ENCODE data around the gene SOHLH2. TPM values are rescaled to one million over a fixed set of nuclear protein-coding genes. Genes with fewer than 3 reads are reported as not detected.

SOHLH2 gene
- total and polyA plus RNA-seq, 2 of the 4 experiments (the other 2 are of a cell fraction) = 0.17 to 0.18 TPM

DNA sequence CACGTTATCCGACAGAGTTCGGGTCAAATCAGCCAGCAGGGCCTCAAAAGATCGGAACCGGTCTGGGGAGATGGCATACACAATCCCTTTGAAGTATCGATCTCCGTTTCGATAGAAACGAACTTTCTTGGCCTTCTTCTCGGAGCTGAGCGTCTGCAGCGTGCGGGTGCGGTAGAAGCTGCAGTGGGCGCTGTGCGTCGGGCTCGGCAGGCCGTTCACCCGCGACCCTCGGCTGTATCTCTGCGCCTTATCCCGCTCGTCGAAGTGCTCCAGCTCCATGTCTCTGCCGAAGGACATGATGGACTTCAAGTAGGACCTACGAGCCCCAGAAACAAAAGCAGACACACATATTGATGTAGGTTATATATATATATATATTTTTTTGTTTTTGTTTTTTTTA, 88.5 kb downstream of the SOHLH2 start:
- ChIA-PET POLR2A (ENCODE audit: unreplicated experiment) (no interaction called here), CTCF (interaction anchor here (0.7 kb wide), 1 partner anchor 19 kb away, joined by 3 read pairs; no protein-coding TSS in a partner anchor)
- Histone ChIP-seq H2BK120ac (ENCODE audit: low read depth, low read length) (no peak overlapping the region), H3K4me1 (ENCODE audit: control insufficient read depth, insufficient read depth, low read length) (no peaks in the 10 kb centered on the region), H3K9me3 (ENCODE audit: control insufficient read depth, insufficient read depth, low read length) (no peaks in the 10 kb centered on the region), H3K4me2 (ENCODE audit: low read depth, low read length) (no peak overlapping the region), H3K27me3 (ENCODE audit: control insufficient read depth, insufficient read depth, low read length) (peaks cover 20% of the 10 kb centered on the region), H2AK9ac (replicated peaks; ENCODE audit: low read depth, low read length, poor library complexity) (no peak overlapping the region), H3K23ac (ENCODE audit: low read depth, low read length) (no peak overlapping the region), H3K4me3 (ENCODE audit: insufficient read depth, low read depth, low read length) (no peak overlapping the region), H2AFZ (replicated peaks; ENCODE audit: low read length, poor library complexity) (no peak overlapping the region), H4K5ac (ENCODE audit: low read depth, low read length) (no peak overlapping the region), H3K9me1 (ENCODE audit: insufficient read depth, low read length) (no peaks in the 10 kb centered on the region), H4K20me1 (ENCODE audit: insufficient read depth, low read length) (no peaks in the 10 kb centered on the region), H3K56ac (ENCODE audit: extremely low read depth, insufficient read depth, low read length) (no peak overlapping the region), H2AK5ac (ENCODE audit: low read depth, low read length) (no peak overlapping the region), H3K79me1 (ENCODE audit: low read depth in 1 of 2, low read length in 2 of 2) (no peaks in the 10 kb centered on the region), H4K91ac (ENCODE audit: insufficient read depth, low read depth, low read length) (no peak overlapping the region), H3K4ac (ENCODE audit: low read depth, low read length) (no peak overlapping the region), H4K8ac (ENCODE audit: low read depth in 2 of 2, low read length in 2 of 2) (no peak overlapping the region), H3K36me3 (ENCODE audit: control insufficient read depth, insufficient read depth, low read length) (no peaks in the 10 kb centered on the region), H2BK20ac (ENCODE audit: low read depth, low read length) (no peak overlapping the region), H3K9ac (ENCODE audit: low read depth, low read length) (no peak overlapping the region), H3K27ac (ENCODE audit: insufficient read depth, low read length) (no peak overlapping the region), H3K14ac (replicated peaks; ENCODE audit: low read depth, low read length) (no peak overlapping the region), H2BK15ac (ENCODE audit: low read depth, low read length) (no peak overlapping the region), H2BK5ac (ENCODE audit: low read depth, low read length, poor library complexity, severe bottlenecking) (no peak overlapping the region), H3K18ac (ENCODE audit: low read depth, low read length) (no peak overlapping the region)
- BruUV-seq (replicated peaks) = no TSS peak
- intact Hi-C loops (cut with micrococcal nuclease) (no loop called here), dilution Hi-C loops (cut with HindIII; ENCODE audit: low sequenced_read_pairs, unreplicated experiment) (no loop called here), in situ Hi-C loops (cut with MboI; ENCODE audit: low sequenced_read_pairs) (no loop called here)
- no peak for DNase-seq
- no peak for ATAC-seq (ENCODE audit: low read depth)
- TF ChIP-seq, protein P1, sequence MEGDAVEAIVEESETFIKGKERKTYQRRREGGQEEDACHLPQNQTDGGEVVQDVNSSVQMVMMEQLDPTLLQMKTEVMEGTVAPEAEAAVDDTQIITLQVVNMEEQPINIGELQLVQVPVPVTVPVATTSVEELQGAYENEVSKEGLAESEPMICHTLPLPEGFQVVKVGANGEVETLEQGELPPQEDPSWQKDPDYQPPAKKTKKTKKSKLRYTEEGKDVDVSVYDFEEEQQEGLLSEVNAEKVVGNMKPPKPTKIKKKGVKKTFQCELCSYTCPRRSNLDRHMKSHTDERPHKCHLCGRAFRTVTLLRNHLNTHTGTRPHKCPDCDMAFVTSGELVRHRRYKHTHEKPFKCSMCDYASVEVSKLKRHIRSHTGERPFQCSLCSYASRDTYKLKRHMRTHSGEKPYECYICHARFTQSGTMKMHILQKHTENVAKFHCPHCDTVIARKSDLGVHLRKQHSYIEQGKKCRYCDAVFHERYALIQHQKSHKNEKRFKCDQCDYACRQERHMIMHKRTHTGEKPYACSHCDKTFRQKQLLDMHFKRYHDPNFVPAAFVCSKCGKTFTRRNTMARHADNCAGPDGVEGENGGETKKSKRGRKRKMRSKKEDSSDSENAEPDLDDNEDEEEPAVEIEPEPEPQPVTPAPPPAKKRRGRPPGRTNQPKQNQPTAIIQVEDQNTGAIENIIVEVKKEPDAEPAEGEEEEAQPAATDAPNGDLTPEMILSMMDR (conservative IDR thresholded peaks at IDR 0.05; ENCODE audit: low read depth, low read length) = no peak
- TF ChIP-seq CEBPB (IDR thresholded peaks at IDR 0.05; ENCODE audit: low read depth, low read length) = no peak
- no peak for TF ChIP-seq FOS (IDR thresholded peaks at IDR 0.05; ENCODE audit: low read depth, low read length)
- TF ChIP-seq POLR2A (IDR thresholded peaks at IDR 0.05; ENCODE audit: low read depth, low read length) = no peak
- no peak for TF ChIP-seq MAFK (IDR thresholded peaks at IDR 0.05; ENCODE audit: low read depth, low read length)
- TF ChIP-seq CHD1 (IDR thresholded peaks at IDR 0.05; ENCODE audit: low read depth, low read length) = no peak
- TF ChIP-seq, protein P2, sequence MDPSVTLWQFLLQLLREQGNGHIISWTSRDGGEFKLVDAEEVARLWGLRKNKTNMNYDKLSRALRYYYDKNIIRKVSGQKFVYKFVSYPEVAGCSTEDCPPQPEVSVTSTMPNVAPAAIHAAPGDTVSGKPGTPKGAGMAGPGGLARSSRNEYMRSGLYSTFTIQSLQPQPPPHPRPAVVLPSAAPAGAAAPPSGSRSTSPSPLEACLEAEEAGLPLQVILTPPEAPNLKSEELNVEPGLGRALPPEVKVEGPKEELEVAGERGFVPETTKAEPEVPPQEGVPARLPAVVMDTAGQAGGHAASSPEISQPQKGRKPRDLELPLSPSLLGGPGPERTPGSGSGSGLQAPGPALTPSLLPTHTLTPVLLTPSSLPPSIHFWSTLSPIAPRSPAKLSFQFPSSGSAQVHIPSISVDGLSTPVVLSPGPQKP (IDR thresholded peaks at IDR 0.05; ENCODE audit: borderline replicate concordance, low read depth, low read length) = no peak
- no peak for TF ChIP-seq RCOR1 (IDR thresholded peaks at IDR 0.05; ENCODE audit: insufficient replicate concordance, low read length)
- TF ChIP-seq RFX5 (IDR thresholded peaks at IDR 0.05; ENCODE audit: low read depth, low read length) = no peak
- TF ChIP-seq RAD21 (IDR thresholded peaks at IDR 0.05; ENCODE audit: low read length) = no peak
- TF ChIP-seq NFE2L2 (IDR thresholded peaks at IDR 0.05; ENCODE audit: low read depth, low read length) = no peak
- TF ChIP-seq BHLHE40 (IDR thresholded peaks at IDR 0.05; ENCODE audit: low read depth, low read length) = no peak
- no peak for TF ChIP-seq SMC3 (IDR thresholded peaks at IDR 0.05; ENCODE audit: low read depth, low read length)
- TF ChIP-seq, protein P3, sequence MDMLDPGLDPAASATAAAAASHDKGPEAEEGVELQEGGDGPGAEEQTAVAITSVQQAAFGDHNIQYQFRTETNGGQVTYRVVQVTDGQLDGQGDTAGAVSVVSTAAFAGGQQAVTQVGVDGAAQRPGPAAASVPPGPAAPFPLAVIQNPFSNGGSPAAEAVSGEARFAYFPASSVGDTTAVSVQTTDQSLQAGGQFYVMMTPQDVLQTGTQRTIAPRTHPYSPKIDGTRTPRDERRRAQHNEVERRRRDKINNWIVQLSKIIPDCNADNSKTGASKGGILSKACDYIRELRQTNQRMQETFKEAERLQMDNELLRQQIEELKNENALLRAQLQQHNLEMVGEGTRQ (IDR thresholded peaks at IDR 0.05; ENCODE audit: low read depth, low read length) = no peak
- 91% methylated on average over 24 of the region's 28 CpGs; no CpG with 5 or more reads in 1 of the 2 experiments for WGBS, 2 experiments (ENCODE audit: extremely low coverage in 2 of 2, insufficient read length in 1 of 2)
